AML-193 (cell line): Measurements from ENCODE around the gene ESPN.

Experiments
- DNase-seq, 2 experiments: peaks; one replicate each; lab custom pipeline; 2025; lab: John Stamatoyannopoulos, UW

The ESPN gene

GRCh38 chr1:6499296-6499695, 74.7 kb downstream of the ESPN start:
- no peak for DNase-seq

- DNase-seq: no peak
Measured at GRCh38 chr1:6500544-6501278, 76.1 kb downstream of the ESPN start.

- no peak for DNase-seq
Measured at GRCh38 chr1:6501279-6501813, 76.8 kb downstream of the ESPN start.

- no peak for DNase-seq
Measured at GRCh38 chr1:6502000-6502891, 77.7 kb downstream of the ESPN start.

- no peak for DNase-seq
Measured at GRCh38 chr1:6503884-6504602, 79.5 kb downstream of the ESPN start.

DNA sequence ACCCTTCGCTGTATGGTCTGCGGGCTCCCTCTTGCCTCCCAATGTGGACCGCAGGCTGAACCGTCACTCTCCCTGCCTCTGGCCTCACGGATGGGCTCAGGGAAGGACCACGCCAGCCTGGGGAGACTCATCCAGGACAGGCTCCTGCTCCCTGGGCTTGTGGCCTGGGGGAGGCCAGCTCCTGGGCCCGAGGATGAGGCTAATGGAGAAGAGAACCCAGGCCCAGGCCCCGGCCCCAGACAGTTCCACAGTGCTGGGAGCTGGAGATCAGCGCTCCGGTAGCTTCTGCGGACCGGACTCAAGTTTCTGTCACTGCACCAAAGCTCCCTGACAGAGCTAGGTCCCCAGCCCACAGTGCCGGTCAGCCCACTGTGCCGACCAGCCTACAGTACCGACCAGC, 80.3 kb downstream of the ESPN start:
- no peak for DNase-seq

DNA sequence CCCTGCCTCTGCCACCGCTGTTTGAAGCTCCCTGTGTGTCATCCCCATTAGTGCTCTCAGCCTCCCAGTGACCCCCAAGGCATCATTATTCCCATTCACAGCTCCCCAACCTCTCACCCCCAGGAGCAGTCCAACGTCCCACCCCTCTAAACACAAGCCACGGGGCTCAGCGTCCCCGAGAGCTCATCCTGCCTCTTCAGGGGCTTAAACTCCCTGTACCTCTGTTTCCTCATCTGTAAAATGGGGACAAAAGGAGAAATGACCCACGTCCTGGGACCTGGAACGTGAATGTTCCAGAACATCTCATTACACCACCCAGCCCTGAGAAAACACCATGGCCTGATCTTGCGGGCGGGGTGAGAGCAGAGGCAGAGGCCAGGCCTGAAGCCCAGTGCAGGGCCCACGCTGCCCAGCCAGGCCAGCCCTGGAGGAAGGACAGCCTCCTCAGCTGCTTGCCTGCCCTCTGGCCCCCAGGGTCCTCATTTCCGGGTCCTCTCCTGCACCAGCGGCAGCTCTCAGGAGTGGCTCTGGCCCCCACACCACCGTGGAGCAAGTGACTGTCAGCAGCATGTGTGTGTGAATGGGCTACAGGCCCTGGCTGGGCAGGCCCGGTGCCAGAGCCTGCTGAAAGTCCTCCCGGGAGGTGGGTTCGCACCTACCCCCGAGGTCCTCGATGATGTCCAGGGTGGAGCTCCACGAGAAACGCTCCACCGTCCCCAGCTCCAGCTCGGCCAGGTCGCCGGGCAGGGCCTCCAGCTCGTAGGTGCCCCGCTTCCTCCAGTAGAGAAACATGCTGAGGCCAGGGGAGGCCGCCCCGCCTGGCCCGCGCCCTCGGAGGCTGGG, 81.0 kb downstream of the ESPN start:
- no peak for DNase-seq

- DNase-seq: no peak
Measured at GRCh38 chr1:6506210-6507036, 81.8 kb downstream of the ESPN start.

DNA sequence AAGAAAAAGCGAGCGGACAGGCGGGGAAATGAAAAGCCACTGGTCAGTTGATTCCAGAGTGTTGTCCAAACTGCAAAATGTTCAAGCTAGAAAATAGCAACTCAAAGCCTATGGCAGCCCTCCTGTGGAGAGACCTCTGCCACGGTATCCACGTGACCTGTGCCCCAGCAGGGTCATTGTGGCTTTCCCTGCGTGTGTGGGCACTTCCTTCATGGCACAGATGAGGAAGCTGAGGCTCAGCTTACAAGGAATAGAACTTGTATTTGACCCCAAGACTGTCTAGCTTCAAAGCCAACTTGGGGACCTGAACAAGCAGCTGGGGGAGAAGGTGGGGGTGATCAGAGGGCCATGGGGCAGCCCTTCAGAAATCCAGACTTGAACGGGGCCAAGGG, 82.5 kb downstream of the ESPN start:
- DNase-seq: peak; percentile 22 to 28

DNA sequence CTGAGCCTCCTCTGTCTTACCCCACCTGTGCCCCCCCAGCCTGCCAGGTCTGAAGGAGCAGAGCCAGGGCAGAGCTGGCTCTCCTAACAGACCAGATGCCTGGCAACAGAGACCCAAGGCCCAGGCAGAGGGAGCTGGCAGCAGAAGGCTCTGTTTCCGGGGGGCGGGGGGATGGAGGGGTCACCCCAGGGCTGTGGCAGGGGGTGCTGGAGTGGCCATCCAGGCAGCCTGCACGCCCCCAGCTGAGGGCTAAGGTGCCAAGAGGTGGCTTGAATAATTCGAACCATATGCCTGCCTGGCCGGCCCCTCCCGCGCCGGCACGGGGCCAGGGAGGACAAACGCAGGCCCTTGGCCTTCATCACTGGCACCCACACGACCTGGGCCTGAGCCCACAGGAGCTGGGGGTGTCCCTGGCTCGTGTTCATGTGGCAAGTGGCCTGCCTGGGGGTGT, 82.9 kb downstream of the ESPN start:
- DNase-seq: no peak

DNA sequence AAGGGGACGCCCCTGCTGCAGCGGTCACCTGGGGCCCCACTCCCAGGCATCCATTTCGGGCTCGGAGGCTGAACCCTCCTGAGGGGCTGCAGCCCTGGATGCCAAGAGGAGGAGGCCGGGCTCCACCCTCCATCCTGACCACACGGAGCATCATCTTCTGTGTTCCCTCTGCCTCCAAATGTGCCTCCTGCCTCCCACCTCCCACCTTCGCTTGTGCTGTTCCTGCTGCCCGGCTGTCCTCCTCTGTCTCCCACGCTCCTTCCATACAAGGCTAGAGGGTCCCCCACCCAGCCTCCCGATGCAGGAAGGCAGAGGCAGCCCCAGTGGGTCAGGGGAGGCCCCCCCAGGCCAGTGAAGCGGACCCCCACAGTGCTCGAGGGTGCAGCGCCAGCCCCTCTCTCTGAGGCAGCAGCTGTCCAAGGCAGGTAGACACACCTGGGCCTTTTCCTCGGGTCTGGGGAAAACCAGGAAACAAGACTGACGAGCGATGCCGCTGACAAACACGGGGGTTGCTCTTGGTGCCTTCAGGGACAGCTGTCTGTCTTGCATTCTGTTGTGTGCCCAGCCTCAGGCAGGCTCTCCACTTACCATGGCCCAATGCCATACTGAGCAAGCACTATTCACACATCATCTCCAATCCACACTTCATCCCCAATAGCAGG, 83.7 kb downstream of the ESPN start:
- no peak for DNase-seq

DNA sequence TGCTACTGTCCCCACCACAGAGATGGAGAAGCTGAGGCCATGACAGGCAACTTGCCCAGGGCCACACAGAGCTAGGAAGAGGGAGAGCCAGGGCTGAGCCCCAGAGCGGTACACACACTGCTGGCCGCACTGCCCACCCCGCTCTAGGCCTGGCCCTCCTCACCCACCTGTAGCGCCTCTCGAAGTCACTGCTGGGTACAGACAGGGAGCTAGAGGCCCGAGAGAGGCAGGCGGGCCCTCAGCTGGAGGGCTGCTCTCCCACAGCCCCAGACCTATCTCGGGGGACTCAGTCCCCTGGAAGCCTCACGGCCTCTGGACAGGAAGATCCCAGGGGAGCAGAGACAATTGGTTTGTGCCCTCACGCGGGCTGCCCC, 84.2 kb downstream of the ESPN start:
- no peak for DNase-seq

DNA sequence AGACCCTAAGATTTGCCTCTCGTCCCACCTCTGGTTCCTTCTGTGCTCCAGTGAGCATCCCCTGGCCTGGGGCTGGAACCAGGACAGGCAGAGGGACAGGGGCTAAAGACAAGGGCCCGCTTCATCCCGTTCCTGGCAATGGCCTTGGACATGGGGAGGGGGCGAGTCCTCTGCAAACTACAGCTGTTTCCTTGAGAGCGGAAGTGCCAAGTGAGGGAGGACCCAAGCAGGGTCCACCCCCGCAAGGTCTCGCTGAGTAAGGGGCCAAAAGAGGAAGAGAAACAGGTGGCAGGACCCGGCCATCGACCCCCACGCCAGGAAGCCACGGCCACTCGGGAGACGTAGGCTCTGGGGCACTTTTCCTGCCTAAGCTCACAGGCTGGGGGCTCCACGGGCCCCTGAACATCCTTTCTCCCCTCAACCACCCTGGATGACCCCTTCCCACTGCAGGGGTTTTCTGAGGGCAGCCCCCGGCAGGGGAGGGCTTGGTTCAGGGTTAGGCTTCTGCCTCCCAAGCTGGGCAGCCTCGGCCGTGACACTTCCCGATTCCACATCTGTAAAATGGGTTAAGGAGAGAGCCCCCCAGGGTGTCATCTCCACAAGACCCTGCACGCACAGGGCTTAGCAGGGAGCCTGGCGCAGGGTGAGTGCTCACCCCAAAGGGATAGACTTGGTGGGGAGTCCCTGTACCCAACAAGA, 84.8 kb downstream of the ESPN start:
- no peak for DNase-seq

DNA sequence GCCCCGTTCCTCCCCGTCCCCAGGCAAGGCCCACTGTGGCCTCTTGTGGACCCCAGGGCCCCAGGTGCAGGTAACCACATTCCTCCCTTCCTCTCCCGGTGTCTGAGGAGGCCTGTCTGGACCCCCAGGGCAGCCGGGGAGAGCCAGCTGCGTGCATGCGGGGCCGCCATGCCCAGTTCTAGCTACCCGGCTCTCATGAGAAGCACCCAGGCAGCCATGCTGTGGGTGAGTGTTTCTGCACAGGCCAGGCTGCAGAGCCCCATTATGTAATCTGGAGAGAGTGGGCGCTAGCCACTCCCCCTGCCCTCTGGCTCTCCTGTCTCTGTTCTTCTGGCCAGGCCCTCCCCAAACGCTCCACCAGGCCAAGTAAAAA, 85.3 kb downstream of the ESPN start:
- no peak for DNase-seq

DNA sequence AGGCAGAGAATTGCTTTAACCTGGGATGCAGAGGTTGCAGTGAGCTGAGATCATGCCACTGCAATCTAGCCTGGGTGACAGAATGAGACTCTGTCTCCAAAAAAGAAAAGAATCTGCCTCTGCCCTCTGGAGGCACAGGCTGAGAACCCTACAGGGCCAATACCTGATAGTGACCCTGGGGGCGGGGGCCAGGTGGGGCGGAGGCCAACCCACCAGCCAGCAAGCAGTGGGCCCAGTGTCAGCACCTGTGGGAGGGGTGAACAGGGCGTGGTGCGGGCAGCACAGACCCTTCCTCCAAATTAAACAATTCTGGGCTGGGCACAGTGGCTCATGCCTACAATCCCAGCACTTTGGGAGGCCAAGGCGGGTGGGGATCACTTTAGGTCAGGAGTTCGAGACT, 85.9 kb downstream of the ESPN start:
- DNase-seq: no peak
